RWPE2 (cell line): ENCODE results near the gene KCNB1.

Experiments used
- ATAC-seq: fragments of 200-7000 bp; cut with Tn5 transposase; 3 replicates; pipeline ENCODE4 v1.9.1; 2021; ENCODE audit warnings: low read depth
- DNase-seq: peaks from one replicate; pipeline ENCODE4 v3.0.0-alpha.2; 2020; ENCODE audit warnings: low spot score
- H3K27ac ChIP-seq: fragments of 450-650 bp; 2 replicates; pipeline ENCODE4 v1.5.1; 2017; ENCODE audit warnings: mild to moderate bottlenecking; ENCODE audit not compliant: poor library complexity, severe bottlenecking
- H3K27me3 ChIP-seq: fragments of 250-450 bp; sonication (Bioruptor Pico); 2 replicates; pipeline ENCODE4 v1.5.1; 2021; ENCODE audit warnings: mild to moderate bottlenecking, moderate library complexity; ENCODE audit not compliant: insufficient read depth, poor library complexity, severe bottlenecking
- H3K36me3 ChIP-seq: fragments of 250-450 bp; sonication (Bioruptor Pico); 2 replicates; pipeline ENCODE4 v1.5.1; 2020; ENCODE audit warnings: low read depth, mild to moderate bottlenecking, moderate library complexity
- H3K4me1 ChIP-seq: fragments of 250-450 bp; sonication (Bioruptor Pico); 2 replicates; pipeline ENCODE4 v1.5.1; 2021; ENCODE audit warnings: mild to moderate bottlenecking, moderate library complexity; ENCODE audit not compliant: insufficient read depth, poor library complexity, severe bottlenecking
- H3K4me3 ChIP-seq: fragments of 250-450 bp; sonication (Bioruptor Pico); 2 replicates; pipeline ENCODE4 v1.5.1; 2021; ENCODE audit warnings: mild to moderate bottlenecking, moderate library complexity; ENCODE audit not compliant: severe bottlenecking
- H3K9me3 ChIP-seq: fragments of 250-450 bp; sonication (Bioruptor Pico); 2 replicates; pipeline ENCODE4 v1.5.1; 2021; ENCODE audit warnings: mild to moderate bottlenecking, moderate library complexity; ENCODE audit not compliant: severe bottlenecking
- CTCF ChIP-seq: fragments of 450-650 bp; IDR thresholded peaks from one replicate; pipeline ENCODE4 v1.5.1; 2017; ENCODE audit warnings: mild to moderate bottlenecking, moderate library complexity; ENCODE audit not compliant: poor library complexity, severe bottlenecking

The KCNB1 gene

GRCh38 chr20:49398401-49399144 is 83.9 kb downstream of the KCNB1 start:
- Histone ChIP-seq H3K4me1 (peaks cover 6% of the 10 kb centered on the region), H3K4me3 (no peak overlapping the region), H3K27ac (no peak overlapping the region), H3K9me3 (peaks cover 8% of the 10 kb centered on the region), H3K27me3 (no peaks in the 10 kb centered on the region), H3K36me3 (no peaks in the 10 kb centered on the region)
- ATAC-seq (no peak), DNase-seq (peak; percentile 42)
- no peak for TF ChIP-seq CTCF

- peaks cover 6% of the 10 kb centered on the region for H3K9me3 ChIP-seq
- H3K4me1 ChIP-seq: peaks cover 6% of the 10 kb centered on the region
- no peak for TF ChIP-seq CTCF
- no peak overlapping the region for H3K27ac ChIP-seq
- ATAC-seq (peak; percentile 90), DNase-seq (peak; percentile 82)
- no peaks in the 10 kb centered on the region for H3K36me3 ChIP-seq
- no peaks in the 10 kb centered on the region for H3K27me3 ChIP-seq
- no peak overlapping the region for H3K4me3 ChIP-seq
These were observed 84.9 kb downstream of the KCNB1 start for GRCh38 chr20:49397525-49397924.

DNA sequence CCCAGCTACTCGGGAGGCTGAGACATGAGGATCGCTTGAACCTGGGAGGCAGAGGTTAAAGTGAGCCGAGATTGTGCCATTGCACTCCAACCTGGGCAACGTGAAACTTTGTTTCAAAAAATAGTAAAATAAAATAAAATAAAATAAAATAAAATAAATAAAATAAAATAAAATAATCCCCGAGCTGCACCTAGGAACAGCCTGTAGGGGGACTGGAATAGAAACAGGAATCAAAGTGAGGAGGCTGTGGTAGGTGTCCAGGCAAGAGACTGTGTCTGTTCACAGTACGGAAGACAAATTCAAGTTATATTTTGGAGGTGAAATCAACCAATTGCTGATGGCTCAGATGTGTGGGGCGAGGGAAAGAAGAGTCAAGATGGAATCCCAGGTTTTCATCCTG is 86.2 kb downstream of the KCNB1 start:
- H3K36me3 ChIP-seq: no peaks in the 10 kb centered on the region
- H3K27me3 ChIP-seq: no peaks in the 10 kb centered on the region
- peaks cover 6% of the 10 kb centered on the region for H3K4me1 ChIP-seq
- ATAC-seq (no peak), DNase-seq (no peak)
- H3K4me3 ChIP-seq: no peak overlapping the region
- no peaks in the 10 kb centered on the region for H3K9me3 ChIP-seq
- peak; percentile 9 for TF ChIP-seq CTCF
- no peak overlapping the region for H3K27ac ChIP-seq

DNA sequence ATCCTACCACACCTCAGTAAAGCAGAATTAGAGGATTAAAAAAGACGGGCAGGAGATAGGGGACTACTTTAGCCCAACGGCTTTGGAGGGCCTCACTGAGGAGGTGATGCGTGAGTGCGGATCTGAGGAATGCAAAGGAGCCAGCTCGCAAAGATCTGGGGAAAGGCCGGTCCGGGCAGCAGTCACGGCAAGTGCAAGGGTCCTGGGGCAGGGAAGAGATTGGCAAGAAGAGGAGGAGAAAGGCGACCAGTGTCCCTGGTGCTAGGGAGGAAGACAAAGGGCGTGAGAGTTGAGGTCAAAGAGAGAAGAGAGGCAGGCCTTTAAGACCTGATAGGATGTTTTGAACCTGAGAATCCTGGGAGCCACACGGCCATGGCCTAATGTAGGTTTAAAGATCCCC is 86.8 kb downstream of the KCNB1 start:
- ATAC-seq: no peak
- Histone ChIP-seq H3K27ac (no peak overlapping the region), H3K27me3 (no peaks in the 10 kb centered on the region), H3K4me3 (no peak overlapping the region), H3K36me3 (no peaks in the 10 kb centered on the region), H3K4me1 (peaks cover 6% of the 10 kb centered on the region), H3K9me3 (no peaks in the 10 kb centered on the region)
- TF ChIP-seq CTCF: no peak
- DNase-seq: peak; percentile 71

- no peak for ATAC-seq
- peak; percentile 66 for DNase-seq
- no peak overlapping the region for H3K27ac ChIP-seq
- H3K4me3 ChIP-seq: no peak overlapping the region
- no peak for TF ChIP-seq CTCF
- H3K27me3 ChIP-seq: no peaks in the 10 kb centered on the region
- H3K36me3 ChIP-seq: no peaks in the 10 kb centered on the region
- H3K9me3 ChIP-seq: no peaks in the 10 kb centered on the region
- peaks cover 6% of the 10 kb centered on the region for H3K4me1 ChIP-seq
These were observed 87.3 kb downstream of the KCNB1 start for GRCh38 chr20:49395183-49395582.
